Measurements from ENCODE around the gene ESAM. TPM values are rescaled to one million over a fixed set of nuclear protein-coding genes. Genes with fewer than 3 reads are reported as not detected.

Gene ESAM
- total and polyA plus RNA-seq, 10 of the 15 experiments (the other 5 are each of a cell fraction or from before 2014, with no cell fraction given): 2.7 to 43.6 (median 19.5) TPM

GRCh38 chr11:124800226-124800929 is 38.3 kb upstream of the ESAM start, which contains the start of gene MSANTD2 (continued):
- TF ChIP-seq IKZF1 (conservative IDR thresholded peaks at IDR 0.05) (peak; percentile 96), RAD51 (IDR thresholded peaks at IDR 0.05) (no peak), HDAC6 (IDR thresholded peaks at IDR 0.05; ENCODE audit: unreplicated experiment) (no peak), JUNB (IDR thresholded peaks at IDR 0.05) (no peak), TCF12 (IDR thresholded peaks at IDR 0.05; ENCODE audit: low read depth, low read length) (peak; percentile 8; the same call in 1 of the 2 replicates), SIX5 (IDR thresholded peaks at IDR 0.05; ENCODE audit: low read depth, low read length, severe bottlenecking) (no peak), CTCF (IDR thresholded peaks at IDR 0.05 in 2 of 3, conservative IDR thresholded peaks at IDR 0.05 in 1 of 3; ENCODE audit: control insufficient read depth in 2 of 3, extremely low read depth in 1 of 3, insufficient read depth in 1 of 3, low read depth in 3 of 3, low read length in 3 of 3) (no peak), CBX3 (IDR thresholded peaks at IDR 0.05; ENCODE audit: borderline replicate concordance, low read depth) (no peak), BCLAF1 (IDR thresholded peaks at IDR 0.05) (no peak), ATF7 (IDR thresholded peaks at IDR 0.05; ENCODE audit: low read depth) (no peak), ZNF384 (IDR thresholded peaks at IDR 0.05; ENCODE audit: borderline replicate concordance, low read depth, low read length) (no peak), PKNOX1 (IDR thresholded peaks at IDR 0.05) (no peak), NR2C2 (IDR thresholded peaks at IDR 0.05; ENCODE audit: borderline replicate concordance, control insufficient read depth, insufficient read length, low read depth) (no peak), NFXL1 (IDR thresholded peaks at IDR 0.05; ENCODE audit: borderline replicate concordance) (no peak)
- TF ChIP-seq, protein P1, sequence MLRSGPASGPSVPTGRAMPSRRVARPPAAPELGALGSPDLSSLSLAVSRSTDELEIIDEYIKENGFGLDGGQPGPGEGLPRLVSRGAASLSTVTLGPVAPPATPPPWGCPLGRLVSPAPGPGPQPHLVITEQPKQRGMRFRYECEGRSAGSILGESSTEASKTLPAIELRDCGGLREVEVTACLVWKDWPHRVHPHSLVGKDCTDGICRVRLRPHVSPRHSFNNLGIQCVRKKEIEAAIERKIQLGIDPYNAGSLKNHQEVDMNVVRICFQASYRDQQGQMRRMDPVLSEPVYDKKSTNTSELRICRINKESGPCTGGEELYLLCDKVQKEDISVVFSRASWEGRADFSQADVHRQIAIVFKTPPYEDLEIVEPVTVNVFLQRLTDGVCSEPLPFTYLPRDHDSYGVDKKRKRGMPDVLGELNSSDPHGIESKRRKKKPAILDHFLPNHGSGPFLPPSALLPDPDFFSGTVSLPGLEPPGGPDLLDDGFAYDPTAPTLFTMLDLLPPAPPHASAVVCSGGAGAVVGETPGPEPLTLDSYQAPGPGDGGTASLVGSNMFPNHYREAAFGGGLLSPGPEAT (IDR thresholded peaks at IDR 0.05; ENCODE audit: low read depth): peak; percentile 77
- TF ChIP-seq, protein P2, sequence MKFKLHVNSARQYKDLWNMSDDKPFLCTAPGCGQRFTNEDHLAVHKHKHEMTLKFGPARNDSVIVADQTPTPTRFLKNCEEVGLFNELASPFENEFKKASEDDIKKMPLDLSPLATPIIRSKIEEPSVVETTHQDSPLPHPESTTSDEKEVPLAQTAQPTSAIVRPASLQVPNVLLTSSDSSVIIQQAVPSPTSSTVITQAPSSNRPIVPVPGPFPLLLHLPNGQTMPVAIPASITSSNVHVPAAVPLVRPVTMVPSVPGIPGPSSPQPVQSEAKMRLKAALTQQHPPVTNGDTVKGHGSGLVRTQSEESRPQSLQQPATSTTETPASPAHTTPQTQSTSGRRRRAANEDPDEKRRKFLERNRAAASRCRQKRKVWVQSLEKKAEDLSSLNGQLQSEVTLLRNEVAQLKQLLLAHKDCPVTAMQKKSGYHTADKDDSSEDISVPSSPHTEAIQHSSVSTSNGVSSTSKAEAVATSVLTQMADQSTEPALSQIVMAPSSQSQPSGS (IDR thresholded peaks at IDR 0.05; ENCODE audit: low read length): no peak

Data from GM12878 (cell line).